Activated CD8-positive, alpha-beta T cell treated with anti-CD3 and anti-CD28 coated beads for 36 hours (primary cell): ENCODE results near the gene RAB27B. TPM values are rescaled to one million over a fixed set of nuclear protein-coding genes. Genes with fewer than 3 reads are reported as not detected.

Experiments used
- ATAC-seq: fragments of 200-7000 bp; cut with Tn5 transposase; one replicate; pipeline ENCODE4 v1.10.0; 2021; ENCODE audit warnings: mild to moderate bottlenecking, moderate library complexity
- CTCF ChIA-PET: fragments of 350-600 bp; sonication (Branson Sonifier 250); formaldehyde crosslinking; loops from one replicate; lab custom pipeline; 2021; ENCODE audit warnings: antibody characterized with exemption; lab: Charles Lee
- POLR2A ChIA-PET: fragments of 350-600 bp; sonication (Branson Sonifier 250); formaldehyde crosslinking; loops from one replicate; lab custom pipeline; 2021; ENCODE audit warnings: antibody characterized with exemption; lab: Charles Lee
- DNase-seq: peaks from one replicate; pipeline ENCODE4 v3.0.0-alpha.2; 2020
- H3K27ac Mint-ChIP-seq: one replicate; pipeline ENCODE4 v1.8.0; 2021; ENCODE audit warnings: mild to moderate bottlenecking, mixed read lengths
- H3K27me3 Mint-ChIP-seq: one replicate; pipeline ENCODE4 v1.8.0; 2021; ENCODE audit warnings: mixed read lengths
- H3K36me3 Mint-ChIP-seq: one replicate; pipeline ENCODE4 v1.8.0; 2021; ENCODE audit warnings: low read depth, mixed read lengths
- H3K4me1 Mint-ChIP-seq: one replicate; pipeline ENCODE4 v1.8.0; 2021; ENCODE audit warnings: low read depth, mixed read lengths
- H3K4me3 Mint-ChIP-seq: one replicate; pipeline ENCODE4 v1.8.0; 2021; ENCODE audit warnings: mild to moderate bottlenecking, moderate library complexity, mixed read lengths
- H3K9me3 Mint-ChIP-seq: one replicate; pipeline ENCODE4 v1.8.0; 2021; ENCODE audit warnings: mixed read lengths
- intact Hi-C: fragments of 100-400 bp; cut with micrococcal nuclease; formaldehyde crosslinking; loops from one replicate; pipeline ENCODE4 v1.10.0; 2022
- total RNA-seq, 2 experiments: library from RNA; stranded (reverse); gene quantifications; one replicate each; pipeline ENCODE4 v1.2.3, GENCODE V29; 2021
- TF ChIP-seq, protein P1 (sequence below): fragments of 200-600 bp; IDR thresholded peaks from one replicate; pipeline ENCODE4 v1.8.0; 2022; ENCODE audit warnings: antibody characterized with exemption, mild to moderate bottlenecking

RAB27B gene
- total RNA-seq, 2 experiments from 2014 or later, result not detected

- Mint-ChIP-seq H3K36me3 (no peaks in the 10 kb centered on the region), H3K4me1 (no peaks in the 10 kb centered on the region), H3K27me3 (no peaks in the 10 kb centered on the region), H3K27ac (no peak overlapping the region), H3K9me3 (no peaks in the 10 kb centered on the region), H3K4me3 (no peak overlapping the region)
- POLR2A ChIA-PET, result no interaction called here
- CTCF ChIA-PET, result no interaction called here
- TF ChIP-seq, protein P1, sequence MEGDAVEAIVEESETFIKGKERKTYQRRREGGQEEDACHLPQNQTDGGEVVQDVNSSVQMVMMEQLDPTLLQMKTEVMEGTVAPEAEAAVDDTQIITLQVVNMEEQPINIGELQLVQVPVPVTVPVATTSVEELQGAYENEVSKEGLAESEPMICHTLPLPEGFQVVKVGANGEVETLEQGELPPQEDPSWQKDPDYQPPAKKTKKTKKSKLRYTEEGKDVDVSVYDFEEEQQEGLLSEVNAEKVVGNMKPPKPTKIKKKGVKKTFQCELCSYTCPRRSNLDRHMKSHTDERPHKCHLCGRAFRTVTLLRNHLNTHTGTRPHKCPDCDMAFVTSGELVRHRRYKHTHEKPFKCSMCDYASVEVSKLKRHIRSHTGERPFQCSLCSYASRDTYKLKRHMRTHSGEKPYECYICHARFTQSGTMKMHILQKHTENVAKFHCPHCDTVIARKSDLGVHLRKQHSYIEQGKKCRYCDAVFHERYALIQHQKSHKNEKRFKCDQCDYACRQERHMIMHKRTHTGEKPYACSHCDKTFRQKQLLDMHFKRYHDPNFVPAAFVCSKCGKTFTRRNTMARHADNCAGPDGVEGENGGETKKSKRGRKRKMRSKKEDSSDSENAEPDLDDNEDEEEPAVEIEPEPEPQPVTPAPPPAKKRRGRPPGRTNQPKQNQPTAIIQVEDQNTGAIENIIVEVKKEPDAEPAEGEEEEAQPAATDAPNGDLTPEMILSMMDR, result no peak
- ATAC-seq (no peak), DNase-seq (no peak)
- intact Hi-C loops, result no loop called here
Observed at GRCh38 chr18:54904581-54904980, 76.3 kb downstream of the RAB27B start.

DNA sequence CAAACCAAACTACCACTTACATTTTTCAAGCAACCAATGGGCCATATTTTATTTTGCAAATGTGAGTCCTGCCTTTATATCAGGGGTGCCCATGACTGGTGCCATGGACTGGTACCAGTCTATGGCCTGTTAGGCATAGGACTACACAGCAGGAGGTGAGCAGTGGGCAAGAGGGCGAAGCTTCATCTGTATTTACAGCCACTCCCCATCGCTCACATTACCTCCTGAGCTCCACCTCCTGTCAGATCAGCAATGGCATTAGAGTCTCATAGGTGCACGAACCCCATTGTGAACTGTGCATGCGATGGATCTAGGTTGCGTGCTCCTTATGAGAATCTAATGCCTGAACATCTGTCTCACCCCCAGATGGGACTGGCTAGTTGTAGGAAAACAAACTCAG, 77.4 kb downstream of the RAB27B start:
- ChIA-PET POLR2A (no interaction called here), CTCF (no interaction called here)
- H3K27ac Mint-ChIP-seq, result no peak overlapping the region
- DNase-seq (no peak), ATAC-seq (no peak)
- TF ChIP-seq, protein P1, result no peak
- no peaks in the 10 kb centered on the region for H3K9me3 Mint-ChIP-seq
- intact Hi-C loops, result no loop called here
- no peak overlapping the region for H3K4me3 Mint-ChIP-seq
- no peaks in the 10 kb centered on the region for H3K4me1 Mint-ChIP-seq
- no peaks in the 10 kb centered on the region for H3K27me3 Mint-ChIP-seq
- H3K36me3 Mint-ChIP-seq, result no peaks in the 10 kb centered on the region

- H3K27ac Mint-ChIP-seq, result no peak overlapping the region
- no peak overlapping the region for H3K4me3 Mint-ChIP-seq
- TF ChIP-seq, protein P1, result no peak
- no peaks in the 10 kb centered on the region for H3K9me3 Mint-ChIP-seq
- ATAC-seq (no peak), DNase-seq (no peak)
- intact Hi-C loops, result no loop called here
- H3K27me3 Mint-ChIP-seq, result no peaks in the 10 kb centered on the region
- no peaks in the 10 kb centered on the region for H3K36me3 Mint-ChIP-seq
- H3K4me1 Mint-ChIP-seq, result no peaks in the 10 kb centered on the region
- POLR2A ChIA-PET, result no interaction called here
- CTCF ChIA-PET, result no interaction called here
Observed at GRCh38 chr18:54906331-54907185, 78.3 kb downstream of the RAB27B start.

GRCh38 chr18:54909538-54909937, 81.3 kb downstream of the RAB27B start:
- CTCF ChIA-PET, result no interaction called here
- H3K36me3 Mint-ChIP-seq, result no peaks in the 10 kb centered on the region
- TF ChIP-seq, protein P1, result no peak
- POLR2A ChIA-PET, result no interaction called here
- no peaks in the 10 kb centered on the region for H3K9me3 Mint-ChIP-seq
- no peak overlapping the region for H3K4me3 Mint-ChIP-seq
- peaks cover 1% of the 10 kb centered on the region for H3K27me3 Mint-ChIP-seq
- DNase-seq (no peak), ATAC-seq (no peak)
- H3K27ac Mint-ChIP-seq, result no peak overlapping the region
- H3K4me1 Mint-ChIP-seq, result no peaks in the 10 kb centered on the region
- intact Hi-C loops, result no loop called here

GRCh38 chr18:54910161-54910919, 82.1 kb downstream of the RAB27B start:
- ChIA-PET CTCF (no interaction called here), POLR2A (no interaction called here)
- Mint-ChIP-seq H3K27ac (no peak overlapping the region), H3K4me1 (no peaks in the 10 kb centered on the region), H3K4me3 (no peak overlapping the region), H3K27me3 (peaks cover 1% of the 10 kb centered on the region), H3K36me3 (no peaks in the 10 kb centered on the region), H3K9me3 (no peaks in the 10 kb centered on the region)
- no peak for DNase-seq
- intact Hi-C loops, result no loop called here
- ATAC-seq, result no peak
- TF ChIP-seq, protein P1, result no peak
